HG03159 (cell line): ENCODE data around the gene ACAN.

ENCODE experiments used
- ATAC-seq: cut with Tn5 transposase; IDR thresholded peaks from one replicate; pipeline ENCODE4 v1.9.1; 2021; ENCODE audit warnings: mild to moderate bottlenecking, moderate library complexity; ENCODE audit not compliant: unreplicated experiment

The ACAN gene

GRCh38 chr15:88839961-88840360, 36.7 kb downstream of the ACAN start:
- ATAC-seq = no peak

GRCh38 chr15:88841236-88841635, 38.0 kb downstream of the ACAN start:
- ATAC-seq = no peak

- ATAC-seq = no peak
Observed at GRCh38 chr15:88842156-88842555, 38.9 kb downstream of the ACAN start.

GRCh38 chr15:88843334-88843733, 40.1 kb downstream of the ACAN start:
- ATAC-seq = no peak

- no peak for ATAC-seq
Observed at GRCh38 chr15:88844749-88845386, 41.6 kb downstream of the ACAN start.

GRCh38 chr15:88845616-88846015, 42.4 kb downstream of the ACAN start:
- ATAC-seq = no peak

- no peak for ATAC-seq
Observed at GRCh38 chr15:88847144-88847543, 43.9 kb downstream of the ACAN start.

GRCh38 chr15:88848203-88848602, 45.0 kb downstream of the ACAN start:
- ATAC-seq = no peak

- no peak for ATAC-seq
Observed at GRCh38 chr15:88849376-88850072, 46.3 kb downstream of the ACAN start.

GRCh38 chr15:88852476-88852875, 49.2 kb downstream of the ACAN start:
- ATAC-seq = no peak

GRCh38 chr15:88858934-88859333, 55.7 kb downstream of the ACAN start:
- no peak for ATAC-seq

GRCh38 chr15:88859550-88859949, 56.3 kb downstream of the ACAN start:
- ATAC-seq = no peak

- ATAC-seq = no peak
Observed at GRCh38 chr15:88860212-88860611, 57.0 kb downstream of the ACAN start.

- ATAC-seq = no peak
Observed at GRCh38 chr15:88863412-88863811, 60.2 kb downstream of the ACAN start.

GRCh38 chr15:88864861-88865497, 61.7 kb downstream of the ACAN start:
- ATAC-seq = no peak

- no peak for ATAC-seq
Observed at GRCh38 chr15:88865498-88866099, 62.4 kb downstream of the ACAN start.

GRCh38 chr15:88866295-88866881, 63.2 kb downstream of the ACAN start:
- no peak for ATAC-seq

GRCh38 chr15:88871313-88871712, 68.1 kb downstream of the ACAN start:
- no peak for ATAC-seq

GRCh38 chr15:88872106-88872505, 68.9 kb downstream of the ACAN start:
- no peak for ATAC-seq

GRCh38 chr15:88872706-88873105, 69.5 kb downstream of the ACAN start:
- no peak for ATAC-seq

GRCh38 chr15:88873786-88874185, 70.5 kb downstream of the ACAN start:
- no peak for ATAC-seq
